Jurkat, Clone E6-1 (cell line): ENCODE data around the gene SGPP1. TPM values are rescaled to one million over a fixed set of nuclear protein-coding genes. Genes with fewer than 3 reads are reported as not detected.
A peak's percentile ranks its signal among the peaks of the same experiment; 100 is the strongest.
"Not testable (repeated sequence)": the region's sequence is repeated elsewhere in the genome, so short reads cannot be mapped to it uniquely, and the experiment has no call there.

Experiments used
- DNase-seq: peaks from one replicate; pipeline ENCODE4 v3.0.0-alpha.2; 2011; ENCODE audit warnings: low read depth, low spot score
- H3K4me3 ChIP-seq: 2 replicates; pipeline ENCODE4 v1.5.1; 2011; ENCODE audit warnings: mild to moderate bottlenecking, low read length, control low read depth, moderate library complexity
- polyA plus RNA-seq: library from polyadenylated mRNA; unstranded; fragments of >200 nt; gene quantifications from one replicate; pipeline ENCODE4 v1.2.1, GENCODE V29; 2012; ENCODE audit warnings: missing spikeins; ENCODE audit not compliant: insufficient read length, insufficient read depth

Gene SGPP1
- 7.3 TPM for polyA plus RNA-seq

- DNase-seq: peak; percentile 58
- H3K4me3 ChIP-seq: peak within 1 kb of the TSS; percentile 84
These were observed at the start of gene SGPP1 for GRCh38 chr14:63727736-63728728. TSS of gene SGPP1 (minus strand) at chr14:63728065. CDS start at chr14:63727944, 121 bp downstream.

- H3K4me3 ChIP-seq: no peak overlapping the region
- DNase-seq: no peak
These were observed 49.2 kb upstream of the SGPP1 start for GRCh38 chr14:63777024-63777423.

- no peak overlapping the region for H3K4me3 ChIP-seq
- DNase-seq: no peak
These were observed 45.6 kb upstream of the SGPP1 start for GRCh38 chr14:63773504-63773903.

GRCh38 chr14:63770187-63770807 is 42.4 kb upstream of the SGPP1 start:
- peak; percentile 49 for DNase-seq
- H3K4me3 ChIP-seq: no peak overlapping the region

- no peak for DNase-seq
- H3K4me3 ChIP-seq: no peak overlapping the region
These were observed 38.7 kb upstream of the SGPP1 start for GRCh38 chr14:63766611-63767010.

- H3K4me3 ChIP-seq: no peak overlapping the region
- DNase-seq: no peak
These were observed 36.8 kb upstream of the SGPP1 start for GRCh38 chr14:63764620-63765139.

GRCh38 chr14:63764103-63764502 is 36.2 kb upstream of the SGPP1 start:
- no peak for DNase-seq
- no peak overlapping the region for H3K4me3 ChIP-seq

- DNase-seq: no peak
- no peak overlapping the region for H3K4me3 ChIP-seq
These were observed 33.7 kb upstream of the SGPP1 start for GRCh38 chr14:63761351-63762117.

GRCh38 chr14:63760014-63760413 is 32.1 kb upstream of the SGPP1 start:
- DNase-seq: no peak
- no peak overlapping the region for H3K4me3 ChIP-seq

- H3K4me3 ChIP-seq: no peak overlapping the region
- peak; percentile 44 for DNase-seq
These were observed 31.6 kb upstream of the SGPP1 start for GRCh38 chr14:63759456-63759855.

GRCh38 chr14:63757211-63757610 is 29.3 kb upstream of the SGPP1 start:
- no peak for DNase-seq

GRCh38 chr14:63752449-63753169 is 24.7 kb upstream of the SGPP1 start:
- no peak for DNase-seq
- H3K4me3 ChIP-seq: no peak overlapping the region

More at GRCh38 chr14:63757211-63757610, 29.3 kb upstream of the SGPP1 start:
- no peak overlapping the region for H3K4me3 ChIP-seq

- H3K4me3 ChIP-seq, DNase-seq: not testable (repeated sequence)
These were observed 23.2 kb upstream of the SGPP1 start for GRCh38 chr14:63751076-63751475.

- no peak overlapping the region for H3K4me3 ChIP-seq
- DNase-seq: no peak
These were observed 20.0 kb upstream of the SGPP1 start for GRCh38 chr14:63747846-63748245.

- no peak overlapping the region for H3K4me3 ChIP-seq
These were observed 18.1 kb upstream of the SGPP1 start for GRCh38 chr14:63745858-63746425.

GRCh38 chr14:63745272-63745671 is 17.4 kb upstream of the SGPP1 start:
- H3K4me3 ChIP-seq: no peak overlapping the region
- DNase-seq: no peak

More at GRCh38 chr14:63745858-63746425, 18.1 kb upstream of the SGPP1 start:
- DNase-seq: peak; percentile 5

- DNase-seq: no peak
- H3K4me3 ChIP-seq: no peak overlapping the region
These were observed 9.7 kb upstream of the SGPP1 start for GRCh38 chr14:63737582-63738006.

GRCh38 chr14:63735720-63736119 is 7.9 kb upstream of the SGPP1 start:
- H3K4me3 ChIP-seq: no peak overlapping the region
- no peak for DNase-seq
